ENCODE measurements around the gene ZNF184.
"Not testable (repeated sequence)": the region's sequence is repeated elsewhere in the genome, so short reads cannot be mapped to it uniquely, and the experiment has no call there.

ZNF184 gene

GRCh38 chr6:27426045-27426620 is 46.8 kb downstream of the ZNF184 start:
- no peak for DNase-seq (ENCODE audit: low read depth in 1 of 2, low spot score in 1 of 2)

GRCh38 chr6:27424851-27425250 is 48.1 kb downstream of the ZNF184 start:
- DNase-seq (ENCODE audit: low read depth in 1 of 2, low spot score in 1 of 2): not testable (repeated sequence)

GRCh38 chr6:27422651-27423332 is 50.1 kb downstream of the ZNF184 start:
- no peak for DNase-seq (ENCODE audit: low read depth in 1 of 2, low spot score in 1 of 2)

- DNase-seq (ENCODE audit: low read depth in 1 of 2, low spot score in 1 of 2): no peak
Observed at GRCh38 chr6:27419363-27419762, 53.5 kb downstream of the ZNF184 start.

GRCh38 chr6:27415898-27416297 is 57.0 kb downstream of the ZNF184 start:
- no peak for DNase-seq (ENCODE audit: low read depth in 1 of 2, low spot score in 1 of 2)

- no peak for DNase-seq (ENCODE audit: low read depth in 1 of 2, low spot score in 1 of 2)
Observed at GRCh38 chr6:27414996-27415395, 57.9 kb downstream of the ZNF184 start.

- no peak for DNase-seq (ENCODE audit: low read depth in 1 of 2, low spot score in 1 of 2)
Observed at GRCh38 chr6:27414300-27414699, 58.6 kb downstream of the ZNF184 start.

- DNase-seq (ENCODE audit: low read depth in 1 of 2, low spot score in 1 of 2): no peak
Observed at GRCh38 chr6:27407153-27407814, 65.6 kb downstream of the ZNF184 start.

GRCh38 chr6:27406085-27406484 is 66.8 kb downstream of the ZNF184 start:
- DNase-seq (ENCODE audit: low read depth in 1 of 2, low spot score in 1 of 2): no peak

- DNase-seq (ENCODE audit: low read depth in 1 of 2, low spot score in 1 of 2): no peak
Observed at GRCh38 chr6:27400877-27401642, 71.8 kb downstream of the ZNF184 start.
